GM18868 (cell line): ENCODE data around the gene SUSD6.

ENCODE experiments used
- ATAC-seq: cut with Tn5 transposase; IDR thresholded peaks from one replicate; pipeline ENCODE4 v1.9.1; 2021; ENCODE audit warnings: mild to moderate bottlenecking, moderate library complexity; ENCODE audit not compliant: unreplicated experiment

SUSD6 gene

DNA sequence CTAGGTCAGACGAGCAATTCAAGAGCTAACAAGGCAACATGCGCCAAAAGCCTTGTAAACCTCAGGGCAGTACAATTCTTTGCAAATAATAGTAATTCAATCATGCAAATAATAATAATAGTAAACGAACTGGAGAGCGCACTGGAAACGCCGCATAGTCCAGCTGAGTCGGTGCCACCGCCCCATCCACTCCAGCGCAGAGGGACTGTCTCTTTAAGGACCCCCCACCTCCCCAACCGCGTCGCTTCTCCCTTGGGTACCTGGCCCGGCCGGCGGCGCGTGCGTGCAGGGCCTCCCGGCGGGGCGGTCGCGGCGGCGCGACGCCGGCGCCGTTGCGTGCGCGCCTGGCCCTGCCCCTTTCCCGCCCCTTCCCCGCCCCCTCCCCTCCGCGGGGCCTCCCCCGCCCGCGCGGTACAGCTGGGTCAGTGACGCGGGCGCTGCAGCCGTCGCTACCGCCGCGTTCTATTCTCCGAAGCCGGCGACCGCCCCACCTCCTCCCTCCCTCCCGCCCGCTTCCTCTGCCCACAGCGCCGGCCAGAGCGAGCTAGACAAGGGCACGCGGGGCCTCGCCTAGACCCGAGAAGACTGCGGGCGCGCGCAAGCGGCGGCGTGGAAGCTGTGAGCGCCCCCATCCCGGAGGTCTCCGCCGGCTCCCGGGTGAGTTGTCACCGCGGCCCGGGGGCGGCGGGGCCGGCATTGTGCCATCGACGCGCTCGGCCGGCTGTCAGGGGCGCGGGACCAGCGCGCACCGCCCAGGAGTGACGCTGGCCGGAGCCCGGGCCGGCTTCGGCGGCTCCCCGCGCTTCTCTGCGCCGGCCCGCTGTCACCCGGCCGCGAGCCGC, at the start of gene SUSD6:
TSS of gene SUSD6 (plus strand) at position 425 of the 842 bp plus-strand sequence. CDS start 46,997 bp downstream, outside the sequence.
- peak; percentile 66 for ATAC-seq

DNA sequence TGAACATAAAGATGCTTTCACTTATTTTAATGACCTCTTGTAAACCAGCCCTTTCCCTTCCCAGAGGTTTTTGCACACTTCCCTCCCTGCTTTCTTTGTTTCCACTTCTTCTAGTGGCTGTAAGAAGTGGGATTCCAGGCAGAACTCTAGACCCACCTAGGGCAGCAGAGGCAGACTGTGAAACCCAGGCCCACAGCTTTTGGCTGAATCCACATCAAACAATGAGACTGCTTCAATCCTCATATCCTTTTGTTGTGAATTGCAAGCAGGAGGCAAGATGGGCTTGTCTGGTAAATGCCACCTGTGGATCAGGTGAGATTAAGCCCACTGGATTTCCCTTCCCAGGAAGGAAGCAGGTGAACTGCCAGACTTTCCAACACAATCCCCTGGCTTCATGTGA, 49.5 kb upstream of the SUSD6 start:
- no peak for ATAC-seq

DNA sequence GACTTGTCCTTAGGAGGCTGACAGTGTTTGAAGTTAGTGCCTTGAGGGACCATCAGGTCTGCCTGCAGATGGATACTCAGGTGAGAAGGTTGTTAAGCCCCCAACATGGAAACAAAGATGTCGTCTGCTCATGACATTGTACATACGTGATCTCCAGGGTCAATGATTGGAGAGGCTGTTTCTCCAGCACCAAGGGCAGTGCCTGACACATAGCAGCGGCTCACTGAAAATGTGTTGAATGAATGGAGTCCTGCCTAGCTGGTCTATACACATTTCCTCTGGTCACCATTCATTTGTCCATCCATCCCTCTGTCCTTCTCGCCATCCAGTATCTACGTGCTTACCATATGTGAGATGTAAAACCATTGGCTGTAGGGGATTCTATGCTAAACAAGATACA, 43.8 kb upstream of the SUSD6 start:
- ATAC-seq = no peak

DNA sequence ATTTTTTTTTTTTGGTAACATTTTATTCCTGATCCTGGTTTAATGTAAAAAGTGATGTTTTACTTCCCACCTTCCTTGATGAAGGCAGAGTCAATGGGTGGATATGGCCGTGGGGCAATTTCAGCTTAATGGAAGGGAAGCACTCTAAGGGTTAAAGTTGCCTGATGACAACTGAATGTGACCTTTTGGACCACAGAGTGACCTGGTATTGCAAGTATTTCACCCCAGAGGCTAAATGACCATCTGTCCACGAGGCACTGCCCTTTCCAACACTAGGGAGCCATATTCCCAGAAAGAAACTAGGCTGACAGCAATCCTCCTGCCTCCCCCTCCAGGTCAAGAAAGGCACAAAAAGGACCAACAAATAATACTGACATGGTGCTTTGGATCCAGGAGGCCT, 41.5 kb upstream of the SUSD6 start:
- ATAC-seq = no peak

DNA sequence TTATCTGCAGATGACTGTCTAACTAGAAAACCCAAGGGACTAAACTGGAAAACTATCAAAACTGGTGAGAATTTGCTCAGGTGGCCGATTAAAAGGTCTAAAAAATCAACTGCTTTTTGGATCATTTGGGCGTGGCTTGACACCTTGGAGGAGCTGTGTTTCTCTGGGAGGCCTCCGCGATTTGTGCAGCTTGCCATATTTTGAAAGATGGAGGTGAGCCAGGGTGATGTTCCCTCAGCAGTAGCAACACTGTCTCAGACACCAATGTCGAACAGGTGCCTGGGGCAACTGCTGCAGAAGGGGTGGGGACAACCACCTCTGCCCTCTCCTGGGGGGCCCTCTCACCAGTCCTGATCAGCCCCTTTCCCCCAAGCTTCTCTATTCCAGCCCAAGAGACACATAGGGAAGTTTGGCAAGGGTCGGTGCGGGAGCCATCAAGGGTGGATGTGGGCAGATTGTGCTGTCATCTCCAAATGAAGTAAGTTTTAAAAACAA, 40.5 kb upstream of the SUSD6 start:
- no peak for ATAC-seq

- ATAC-seq = no peak
Observed at GRCh38 chr14:69571449-69572029, 39.9 kb upstream of the SUSD6 start.

DNA sequence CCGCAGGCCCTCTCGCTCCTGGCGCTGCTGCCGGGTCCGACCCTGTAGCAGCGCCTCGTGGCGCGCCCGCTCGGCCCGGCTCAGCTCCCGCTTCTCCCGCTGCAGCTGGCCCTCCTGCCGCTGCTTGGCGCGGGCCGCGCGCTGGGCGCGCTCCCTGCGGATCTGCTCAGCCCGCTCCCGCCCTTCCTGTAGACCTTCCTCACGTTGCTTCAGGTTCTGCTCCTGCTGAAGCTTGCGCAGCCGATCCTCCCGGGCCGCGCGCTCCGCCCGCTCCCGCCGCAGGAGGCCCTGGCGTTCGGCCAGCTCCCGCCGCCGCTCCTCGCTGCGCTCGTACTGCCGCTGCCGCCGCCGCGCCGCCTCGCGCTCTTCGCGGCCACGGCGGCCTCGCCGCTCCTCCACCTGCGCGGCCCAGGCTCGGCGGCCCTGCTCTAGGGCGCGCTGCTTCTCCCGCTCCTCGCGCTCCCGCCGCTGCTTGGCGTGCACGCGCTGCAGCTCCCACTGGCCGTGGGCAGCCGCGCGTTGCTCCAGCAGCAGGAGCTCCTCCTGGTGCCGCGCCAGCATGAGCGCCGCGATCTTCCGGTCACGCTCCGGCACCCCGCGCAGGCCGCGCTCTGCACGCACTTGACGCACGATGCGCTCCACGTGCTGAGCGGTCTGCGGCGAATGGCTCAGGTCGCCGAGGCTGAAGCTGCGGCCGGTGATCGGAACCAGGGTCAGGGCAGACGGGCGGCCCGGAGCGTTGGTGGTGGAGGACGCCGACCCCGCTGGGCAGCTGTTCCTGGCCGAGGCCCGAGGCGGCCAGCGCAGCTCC, 39.2 kb upstream of the SUSD6 start:
- no peak for ATAC-seq

- no peak for ATAC-seq
Observed at GRCh38 chr14:69572841-69573135, 38.6 kb upstream of the SUSD6 start.

- ATAC-seq = no peak
Observed at GRCh38 chr14:69573205-69573830, 38.1 kb upstream of the SUSD6 start.

GRCh38 chr14:69573831-69574262, 37.5 kb upstream of the SUSD6 start:
- ATAC-seq = no peak

- no peak for ATAC-seq
Observed at GRCh38 chr14:69574263-69574953, 37.0 kb upstream of the SUSD6 start, which contains the start of gene CCDC177. Gene CCDC177, minus strand, starts transcription at chr14:69574871. Its CDS starts 1,249 bp downstream, at chr14:69573622.

DNA sequence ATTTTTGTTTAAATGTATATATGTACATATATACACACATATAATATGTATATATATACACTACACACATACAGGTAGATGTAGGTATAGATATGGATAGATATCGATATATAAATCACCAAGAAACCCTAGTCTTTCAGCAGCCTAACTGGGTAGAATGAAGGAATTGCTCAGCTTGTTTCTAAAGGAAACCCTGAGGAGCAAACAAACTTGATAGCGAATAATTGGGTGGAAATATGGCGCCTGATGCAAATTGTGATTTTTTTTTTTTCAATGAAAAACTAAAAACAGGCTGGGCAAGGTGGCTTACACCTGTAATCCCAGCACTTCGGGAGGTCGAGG, 36.5 kb upstream of the SUSD6 start:
- ATAC-seq = no peak

- no peak for ATAC-seq
Observed at GRCh38 chr14:69579476-69579875, 31.9 kb upstream of the SUSD6 start.

GRCh38 chr14:69580009-69580577, 31.3 kb upstream of the SUSD6 start:
- no peak for ATAC-seq

DNA sequence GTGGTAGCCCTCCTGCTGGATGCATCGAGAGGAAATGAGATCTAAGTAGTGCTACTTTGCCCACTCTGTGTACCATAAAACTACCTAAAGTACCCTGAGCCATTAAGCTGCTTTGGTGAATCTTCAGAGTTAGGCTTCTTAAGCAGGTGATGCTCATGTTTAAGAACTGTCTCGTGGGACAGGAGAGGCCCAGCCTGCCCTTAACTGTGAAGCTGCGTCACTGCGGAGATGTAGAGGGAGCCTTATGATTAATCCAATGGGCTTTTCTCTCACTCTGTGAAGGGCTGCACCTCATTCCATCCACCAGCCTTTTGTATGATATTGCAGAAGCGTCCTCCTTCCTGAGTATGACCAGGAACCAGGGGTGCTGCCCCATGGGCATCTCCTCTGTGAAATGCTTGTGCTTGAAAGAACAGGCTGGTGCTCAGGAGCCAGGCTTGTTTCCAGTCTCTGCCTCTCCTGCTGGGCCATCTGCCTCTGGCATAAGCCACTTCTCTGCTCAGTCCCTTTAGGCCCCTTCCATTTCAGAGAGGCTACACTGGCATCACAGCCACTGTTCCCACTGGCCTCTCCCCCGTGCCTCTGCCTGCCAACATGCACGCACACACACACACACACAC, 30.0 kb upstream of the SUSD6 start:
- no peak for ATAC-seq

- ATAC-seq = no peak
Observed at GRCh38 chr14:69582212-69582611, 29.2 kb upstream of the SUSD6 start.

DNA sequence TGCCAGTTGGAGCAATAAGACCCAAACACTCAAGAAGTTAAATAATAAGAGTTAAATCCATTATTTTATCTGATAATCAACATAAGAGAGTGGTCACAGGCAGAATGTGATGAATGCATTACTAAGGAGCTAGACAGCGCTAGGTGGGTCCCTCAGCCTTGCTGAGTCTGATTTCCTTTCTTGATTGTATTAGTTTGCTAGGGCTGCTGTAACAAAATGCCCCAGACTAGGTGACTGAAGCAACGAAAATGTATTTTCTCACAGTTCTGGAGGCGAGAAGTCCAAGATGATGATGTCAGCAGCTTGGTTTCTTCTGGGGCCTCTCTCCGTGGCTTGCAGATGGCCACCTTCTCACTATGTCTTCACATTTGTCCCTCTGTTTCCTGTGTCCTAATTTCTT, 28.6 kb upstream of the SUSD6 start:
- ATAC-seq = no peak

- ATAC-seq = no peak
Observed at GRCh38 chr14:69584389-69584788, 27.0 kb upstream of the SUSD6 start.

DNA sequence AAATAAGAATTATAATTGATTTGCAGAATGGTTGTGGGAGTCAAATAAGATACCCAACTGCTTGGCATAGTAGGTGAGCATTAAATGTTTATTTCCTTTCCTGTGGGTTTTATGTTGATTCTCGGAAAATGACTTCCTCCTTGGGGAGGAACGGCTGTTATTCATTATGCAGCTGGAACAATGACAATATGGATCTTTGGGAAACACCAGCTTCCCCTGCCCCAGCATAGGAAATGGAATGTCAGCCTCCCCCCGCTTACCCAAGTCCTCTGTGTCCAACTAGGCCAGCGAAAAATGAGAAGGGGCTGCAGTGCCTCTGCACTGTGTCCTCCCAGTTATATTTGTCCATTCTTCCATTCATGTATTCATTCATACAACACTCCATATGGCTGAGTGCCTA, 25.0 kb upstream of the SUSD6 start:
- no peak for ATAC-seq

- ATAC-seq = no peak
Observed at GRCh38 chr14:69587389-69587788, 24.0 kb upstream of the SUSD6 start.
